ENCODE data around the gene CLCN2.

DNA sequence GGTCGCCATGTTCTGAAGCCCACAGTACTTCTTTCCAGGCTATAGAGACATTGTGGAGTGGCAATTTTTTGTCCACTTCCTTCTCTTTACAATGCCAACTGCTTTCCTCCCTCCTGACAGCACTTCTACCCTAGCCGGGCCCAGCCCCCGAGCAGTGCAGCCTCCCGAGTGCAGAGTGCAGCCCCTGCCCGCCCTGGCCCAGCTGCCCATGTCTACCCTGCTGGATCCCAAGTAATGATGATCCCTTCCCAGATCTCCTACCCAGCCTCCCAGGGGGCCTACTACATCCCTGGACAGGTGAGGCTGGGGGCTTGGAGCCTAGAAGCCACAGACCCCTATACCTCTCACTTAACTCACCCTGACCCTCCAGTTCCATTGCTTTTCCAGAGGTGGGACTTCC is 44.2 kb downstream of the CLCN2 start:
- TF ChIP-seq POLR2AphosphoS5 (IDR thresholded peaks at IDR 0.05) (no peak), MXI1 (conservative IDR thresholded peaks at IDR 0.05; ENCODE audit: poor library complexity, severe bottlenecking) (no peak), EZH2 (IDR thresholded peaks at IDR 0.05; ENCODE audit: borderline replicate concordance, insufficient read depth, low read length, poor library complexity, severe bottlenecking) (no peak), EP300 (conservative IDR thresholded peaks at IDR 0.05; ENCODE audit: poor library complexity, severe bottlenecking) (no peak)
- TF ChIP-seq, protein P1, sequence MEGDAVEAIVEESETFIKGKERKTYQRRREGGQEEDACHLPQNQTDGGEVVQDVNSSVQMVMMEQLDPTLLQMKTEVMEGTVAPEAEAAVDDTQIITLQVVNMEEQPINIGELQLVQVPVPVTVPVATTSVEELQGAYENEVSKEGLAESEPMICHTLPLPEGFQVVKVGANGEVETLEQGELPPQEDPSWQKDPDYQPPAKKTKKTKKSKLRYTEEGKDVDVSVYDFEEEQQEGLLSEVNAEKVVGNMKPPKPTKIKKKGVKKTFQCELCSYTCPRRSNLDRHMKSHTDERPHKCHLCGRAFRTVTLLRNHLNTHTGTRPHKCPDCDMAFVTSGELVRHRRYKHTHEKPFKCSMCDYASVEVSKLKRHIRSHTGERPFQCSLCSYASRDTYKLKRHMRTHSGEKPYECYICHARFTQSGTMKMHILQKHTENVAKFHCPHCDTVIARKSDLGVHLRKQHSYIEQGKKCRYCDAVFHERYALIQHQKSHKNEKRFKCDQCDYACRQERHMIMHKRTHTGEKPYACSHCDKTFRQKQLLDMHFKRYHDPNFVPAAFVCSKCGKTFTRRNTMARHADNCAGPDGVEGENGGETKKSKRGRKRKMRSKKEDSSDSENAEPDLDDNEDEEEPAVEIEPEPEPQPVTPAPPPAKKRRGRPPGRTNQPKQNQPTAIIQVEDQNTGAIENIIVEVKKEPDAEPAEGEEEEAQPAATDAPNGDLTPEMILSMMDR (IDR thresholded peaks at IDR 0.05; ENCODE audit: poor library complexity, severe bottlenecking): no peak
